SU-DHL-6 (cell line): Measurements from ENCODE around the gene ZNF322.

ENCODE experiments used
- H2AFZ ChIP-seq: fragments of 200-600 bp; sonication (generic); 2 replicates; pipeline ENCODE4 v1.6.1; 2014; ENCODE audit warnings: low read depth, mild to moderate bottlenecking, moderate library complexity, mixed read lengths, antibody characterized with exemption, low read length; ENCODE audit not compliant: severe bottlenecking
- H3F3A ChIP-seq: fragments of 200-600 bp; shearing (Covaris generic); 2 replicates; pipeline ENCODE4 v1.6.0; 2016; ENCODE audit warnings: antibody characterized with exemption, mild to moderate bottlenecking; ENCODE audit not compliant: insufficient read depth
- H3K27ac ChIP-seq: fragments of 200-600 bp; sonication (generic); 2 replicates; pipeline ENCODE4 v1.5.1; 2016; ENCODE audit warnings: low read depth, mild to moderate bottlenecking, low read length, moderate library complexity, mixed read lengths
- H3K27me3 ChIP-seq: fragments of 200-600 bp; sonication (generic), shearing (Covaris generic); 2 replicates; pipeline ENCODE4 v1.6.0; 2014; ENCODE audit warnings: mild to moderate bottlenecking, low read length
- H3K36me3 ChIP-seq: fragments of 200-600 bp; sonication (generic); 2 replicates; pipeline ENCODE4 v1.6.1; 2014; ENCODE audit warnings: mild to moderate bottlenecking, low read length, mixed read lengths
- H3K4me2 ChIP-seq: fragments of 300-600, 200-600 bp; shearing (Covaris generic), sonication (generic); 2 replicates; pipeline ENCODE4 v1.6.0; 2014; ENCODE audit warnings: low read length, low read depth, mild to moderate bottlenecking; ENCODE audit not compliant: poor library complexity, severe bottlenecking
- H3K4me3 ChIP-seq: fragments of 200-600 bp; sonication (generic); 2 replicates; pipeline ENCODE4 v1.5.1; 2014; ENCODE audit warnings: antibody characterized with exemption, low read length, mild to moderate bottlenecking, mixed read lengths; ENCODE audit not compliant: insufficient read depth, poor library complexity, severe bottlenecking
- H3K79me2 ChIP-seq: fragments of 200-600 bp; sonication (generic); 2 replicates; pipeline ENCODE4 v1.6.1; 2014; ENCODE audit warnings: mild to moderate bottlenecking, low read length, moderate library complexity; ENCODE audit not compliant: insufficient read depth
- H3K9ac ChIP-seq: fragments of 200-600 bp; sonication (generic); 2 replicates; pipeline ENCODE4 v1.7.0; 2014; ENCODE audit warnings: mild to moderate bottlenecking, low read length
- H3K9me2 ChIP-seq: fragments of 200-600 bp; sonication (generic); replicated peaks from 2 replicates; pipeline ENCODE4 v1.6.1; 2014; ENCODE audit warnings: low read length; ENCODE audit not compliant: insufficient read depth
- H3K9me3 ChIP-seq: fragments of 200-600 bp; sonication (generic); 2 replicates; pipeline ENCODE4 v1.6.1; 2014; ENCODE audit warnings: low read length, mixed read lengths; ENCODE audit not compliant: insufficient read depth
- H4K20me1 ChIP-seq: fragments of 200-600 bp; sonication (generic); 2 replicates; pipeline ENCODE4 v1.6.1; 2014; ENCODE audit warnings: low read depth, mild to moderate bottlenecking, antibody characterized with exemption, low read length, moderate library complexity, mixed read lengths
- EZH2phosphoT487 ChIP-seq: fragments of 200-600 bp; sonication (generic), shearing (Covaris generic); conservative IDR thresholded peaks from 2 replicates; pipeline ENCODE4 v1.6.1; 2018; ENCODE audit warnings: mild to moderate bottlenecking, antibody characterized with exemption, low read length, moderate library complexity, mixed read lengths
- TF ChIP-seq, protein P1 (sequence below): fragments of 200-600 bp; sonication (generic); IDR thresholded peaks from one replicate; pipeline ENCODE4 v1.5.1; 2017; ENCODE audit warnings: antibody characterized with exemption, mild to moderate bottlenecking, low read length, moderate library complexity; ENCODE audit not compliant: insufficient read depth, poor library complexity, severe bottlenecking

The ZNF322 gene

GRCh38 chr6:26592649-26593048 lies 66.9 kb downstream of the ZNF322 start:
- H4K20me1 ChIP-seq: no peaks in the 10 kb centered on the region
- H3K4me2 ChIP-seq: no peak overlapping the region
- TF ChIP-seq, protein P1, sequence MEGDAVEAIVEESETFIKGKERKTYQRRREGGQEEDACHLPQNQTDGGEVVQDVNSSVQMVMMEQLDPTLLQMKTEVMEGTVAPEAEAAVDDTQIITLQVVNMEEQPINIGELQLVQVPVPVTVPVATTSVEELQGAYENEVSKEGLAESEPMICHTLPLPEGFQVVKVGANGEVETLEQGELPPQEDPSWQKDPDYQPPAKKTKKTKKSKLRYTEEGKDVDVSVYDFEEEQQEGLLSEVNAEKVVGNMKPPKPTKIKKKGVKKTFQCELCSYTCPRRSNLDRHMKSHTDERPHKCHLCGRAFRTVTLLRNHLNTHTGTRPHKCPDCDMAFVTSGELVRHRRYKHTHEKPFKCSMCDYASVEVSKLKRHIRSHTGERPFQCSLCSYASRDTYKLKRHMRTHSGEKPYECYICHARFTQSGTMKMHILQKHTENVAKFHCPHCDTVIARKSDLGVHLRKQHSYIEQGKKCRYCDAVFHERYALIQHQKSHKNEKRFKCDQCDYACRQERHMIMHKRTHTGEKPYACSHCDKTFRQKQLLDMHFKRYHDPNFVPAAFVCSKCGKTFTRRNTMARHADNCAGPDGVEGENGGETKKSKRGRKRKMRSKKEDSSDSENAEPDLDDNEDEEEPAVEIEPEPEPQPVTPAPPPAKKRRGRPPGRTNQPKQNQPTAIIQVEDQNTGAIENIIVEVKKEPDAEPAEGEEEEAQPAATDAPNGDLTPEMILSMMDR: no peak
- TF ChIP-seq EZH2phosphoT487: no peak
- H3K4me3 ChIP-seq: no peak overlapping the region
- H3K9me3 ChIP-seq: no peaks in the 10 kb centered on the region
- H3K9me2 ChIP-seq: no peaks in the 10 kb centered on the region
- no peak overlapping the region for H3K27ac ChIP-seq
- no peaks in the 10 kb centered on the region for H3K27me3 ChIP-seq
- peaks cover 9% of the 10 kb centered on the region for H3K79me2 ChIP-seq
- no peak overlapping the region for H3K9ac ChIP-seq
- H3K36me3 ChIP-seq: no peaks in the 10 kb centered on the region
- H3F3A ChIP-seq: peaks cover 12% of the 10 kb centered on the region; the same call in 1 of the 2 replicates
- no peak overlapping the region for H2AFZ ChIP-seq

GRCh38 chr6:26588965-26589364 lies 70.6 kb downstream of the ZNF322 start:
- H3F3A ChIP-seq: no peaks in the 10 kb centered on the region
- no peak for TF ChIP-seq EZH2phosphoT487
- TF ChIP-seq, protein P1: no peak
- H3K4me2 ChIP-seq: no peak overlapping the region
- H4K20me1 ChIP-seq: no peaks in the 10 kb centered on the region
- H3K9ac ChIP-seq: no peak overlapping the region
- H3K79me2 ChIP-seq: no peaks in the 10 kb centered on the region
- H3K27ac ChIP-seq: no peak overlapping the region
- H3K36me3 ChIP-seq: no peaks in the 10 kb centered on the region
- no peaks in the 10 kb centered on the region for H3K27me3 ChIP-seq
- H2AFZ ChIP-seq: no peak overlapping the region
- no peaks in the 10 kb centered on the region for H3K9me3 ChIP-seq
- H3K9me2 ChIP-seq: no peaks in the 10 kb centered on the region
- H3K4me3 ChIP-seq: no peak overlapping the region
